ENCODE data around the gene ATP8B4.

DNA sequence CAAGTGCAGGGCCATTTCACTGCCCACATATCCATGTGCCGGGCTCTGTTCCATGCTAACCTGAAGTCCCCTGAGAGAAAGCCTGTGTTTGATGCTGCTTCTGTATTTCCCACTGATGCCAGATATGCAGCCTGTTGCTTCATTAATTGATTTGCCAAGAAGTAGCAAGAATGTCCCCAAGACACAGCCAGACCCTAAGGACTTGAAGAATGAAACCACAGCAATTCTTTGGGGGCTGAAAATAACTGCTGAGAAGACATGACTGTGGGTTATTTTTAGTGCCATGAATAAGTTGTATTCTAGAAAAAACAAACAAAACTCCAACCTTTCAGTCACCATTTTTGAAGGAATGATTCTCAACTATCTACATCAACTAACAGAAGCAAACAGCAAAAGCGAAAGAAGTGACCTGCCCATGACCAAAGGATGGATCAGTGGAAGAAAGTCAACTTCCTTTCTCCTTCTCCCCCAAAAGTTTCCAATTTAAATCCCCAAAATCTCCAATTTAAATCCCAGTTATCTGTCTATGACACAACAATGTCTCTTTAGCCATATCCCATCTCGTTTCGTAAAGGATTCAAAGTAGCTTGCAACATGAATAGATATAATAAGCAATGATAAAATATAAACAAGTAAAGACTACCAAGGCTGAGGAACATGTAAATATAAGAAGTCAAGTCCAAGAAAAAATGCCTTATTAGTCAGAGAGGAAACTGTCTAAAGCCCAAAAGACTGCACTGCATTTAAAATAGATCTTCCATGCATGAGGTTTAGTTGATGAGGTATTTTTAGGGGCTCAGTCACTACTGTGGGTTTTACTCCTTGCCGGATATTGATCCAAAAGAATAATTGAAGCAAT, 271.4 kb downstream of the ATP8B4 start:
- TF ChIP-seq POLR2AphosphoS5 (IDR thresholded peaks at IDR 0.05; ENCODE audit: borderline replicate concordance, low read depth, low read length) (no peak), EZH2 (IDR thresholded peaks at IDR 0.05) (no peak), FOXP2 (optimal IDR thresholded peaks at IDR 0.05; ENCODE audit: control extremely low read depth, extremely low read length, insufficient read depth) (no peak)
